Stomach (tissue), 9 donors: ENCODE data around the gene SLC7A14. TPM values are rescaled to one million over a fixed set of nuclear protein-coding genes. Genes with fewer than 3 reads are reported as not detected.

Source experiments
- DNase-seq, 2 donors: peaks; one replicate each; pipeline versions ENCODE4 v3.0.0 to v3.0.0-alpha.2; 2013 to 2019
- H3K27ac ChIP-seq, 5 donors: fragments of 200-600 bp in 4 of 5; sonication (generic) in 4 of 5; one replicate each; pipeline ENCODE4 v1.5.1; 2013 to 2019; ENCODE audit warnings: mild to moderate bottlenecking in 1 of 5, moderate library complexity in 1 of 5
- H3K27me3 ChIP-seq, 3 donors: fragments of 200-600 bp; sonication (generic); one replicate each; pipeline ENCODE4 v1.5.1; 2017 to 2019; ENCODE audit warnings: mixed run types in 1 of 3
- H3K36me3 ChIP-seq, 4 donors: fragments of 200-600 bp; sonication (generic); 1 replicate in 3 of 4; 2 replicates in 1 of 4; pipeline ENCODE4 v1.5.1; 2016 to 2019
- H3K4me1 ChIP-seq, 4 donors: fragments of 200-600 bp; sonication (generic); one replicate each; pipeline ENCODE4 v1.5.1; 2016 to 2019
- H3K4me3 ChIP-seq, 4 donors: fragments of 200-600 bp; sonication (generic) in 3 of 4; one replicate each; pipeline ENCODE4 v1.5.1; 2016 to 2019; ENCODE audit warnings: mild to moderate bottlenecking in 1 of 4
- H3K9me3 ChIP-seq, 4 donors: fragments of 200-600 bp; sonication (generic); one replicate each; pipeline ENCODE4 v1.5.1; 2016 to 2019
- CTCF ChIP-seq, 7 experiments: fragments of 450-650 bp in 4 of 7; fragments of 200-600 bp in 3 of 7; sonication (generic) in 3 of 7; IDR thresholded peaks; one replicate each; pipeline ENCODE4 v1.5.1; 2016 to 2019; ENCODE audit warnings: antibody characterized with exemption in 7 of 7, control low read depth in 2 of 7, mild to moderate bottlenecking in 1 of 7
- EP300 ChIP-seq: sonication (generic); formaldehyde crosslinking; IDR thresholded peaks from one replicate; pipeline ENCODE4 v1.6.1; 2017; ENCODE audit warnings: antibody characterized with exemption
- POLR2A ChIP-seq, 4 donors: fragments of 450-650 bp; IDR thresholded peaks; one replicate each; pipeline ENCODE4 v1.6.1; 2016; ENCODE audit warnings: antibody characterized with exemption in 4 of 4, control low read depth in 2 of 4, mild to moderate bottlenecking in 1 of 4, moderate library complexity in 1 of 4
- POLR2AphosphoS5 ChIP-seq, 3 donors: sonication (generic); formaldehyde crosslinking; IDR thresholded peaks; one replicate each; pipeline ENCODE4 v1.6.1; 2016; ENCODE audit warnings: antibody characterized with exemption in 3 of 3
- WGBS, 5 donors: extraction: QIAGEN DNeasy Blood & Tissue Kit in 3 of 5; methylation state at CpG; one replicate each; pipeline versions ENCODE4 v1.1.5 to v1.1.7; 2013 to 2018; 5-methylcytosine and 5-hydroxymethylcytosine counted together
- intact Hi-C: fragments of 100-400 bp; cut with DNase I; formaldehyde crosslinking; loops from one replicate; pipeline ENCODE4 v1.15.1; 2023; ENCODE audit warnings: low total_unique reads
- polyA plus RNA-seq, 3 donors: library from polyadenylated mRNA; stranded (reverse); fragments of 200-250 nt; gene quantifications; one replicate each; pipeline ENCODE4 v1.2.3, GENCODE V29; 2013
- total RNA-seq, 5 donors: library from RNA; depleted of rRNA; stranded (reverse); fragments of >200 nt; gene quantifications; one replicate each; pipeline versions ENCODE4 v1.1.0 to v1.2.3, GENCODE V29; 2014 to 2016
- donor health status: healthy with polysubstance abuse.
- donor health status: Bipolar disorder and iron deficiency.
- donor health status: healthy.

Gene SLC7A14
- total and polyA plus RNA-seq, 8 donors = 0.10 to 2.4 (median 0.43) TPM; not detected in 5

- no peak overlapping the region for H3K4me3 ChIP-seq
- no peaks in the 10 kb centered on the region for H3K9me3 ChIP-seq
- no peaks in the 10 kb centered on the region for H3K27me3 ChIP-seq
- intact Hi-C loops = no loop called here
- DNase-seq = peak in 1 of 2 donors; percentile 44
- H3K36me3 ChIP-seq = no peaks in the 10 kb centered on the region
- H3K27ac ChIP-seq = no peak overlapping the region
- 59 to 83% (median 79%) methylated on average over 6 of the region's 6 CpGs for WGBS, 5 donors
- TF ChIP-seq EP300 = no peak
- TF ChIP-seq CTCF (IDR thresholded peaks at IDR 0.05) = no peak
- no peaks in the 10 kb centered on the region for H3K4me1 ChIP-seq
Measured at GRCh38 chr3:170497207-170498095, 88.4 kb downstream of the SLC7A14 start.

GRCh38 chr3:170496868-170497140 is 89.1 kb downstream of the SLC7A14 start:
- 81 to 94% (median 90%) methylated on average over 5 to 6 of the region's 6 CpGs for WGBS, 5 donors
- Histone ChIP-seq H3K27ac (no peak overlapping the region), H3K4me1 (no peaks in the 10 kb centered on the region), H3K27me3 (no peaks in the 10 kb centered on the region), H3K4me3 (no peak overlapping the region), H3K9me3 (no peaks in the 10 kb centered on the region), H3K36me3 (no peaks in the 10 kb centered on the region)
- TF ChIP-seq EP300 = no peak
- no peak for TF ChIP-seq POLR2A (IDR thresholded peaks at IDR 0.05)
- DNase-seq = no peak
- intact Hi-C loops = no loop called here

- no peak for TF ChIP-seq POLR2AphosphoS5 (IDR thresholded peaks at IDR 0.05)
- no peak for TF ChIP-seq EP300
- no peak for TF ChIP-seq POLR2A (IDR thresholded peaks at IDR 0.05)
- no peak for TF ChIP-seq CTCF (IDR thresholded peaks at IDR 0.05)
Measured at GRCh38 chr3:170496026-170496867, 89.6 kb downstream of the SLC7A14 start.

GRCh38 chr3:170494766-170495165 is 91.1 kb downstream of the SLC7A14 start:
- H3K4me1 ChIP-seq = no peaks in the 10 kb centered on the region
- no peaks in the 10 kb centered on the region for H3K27me3 ChIP-seq
- intact Hi-C loops = no loop called here
- no peak for DNase-seq
- WGBS, 5 donors = 83 to 92% (median 90%) methylated on average over 4 of the region's 4 CpGs
- no peaks in the 10 kb centered on the region for H3K9me3 ChIP-seq
- TF ChIP-seq EP300 (no peak), POLR2A (IDR thresholded peaks at IDR 0.05) (no peak)
- H3K36me3 ChIP-seq = no peaks in the 10 kb centered on the region
- no peak overlapping the region for H3K27ac ChIP-seq
- H3K4me3 ChIP-seq = no peak overlapping the region

More at GRCh38 chr3:170496026-170496867, 89.6 kb downstream of the SLC7A14 start:
- Histone ChIP-seq H3K27ac (no peak overlapping the region), H3K36me3 (no peaks in the 10 kb centered on the region), H3K9me3 (no peaks in the 10 kb centered on the region), H3K4me3 (no peak overlapping the region), H3K4me1 (no peaks in the 10 kb centered on the region), H3K27me3 (no peaks in the 10 kb centered on the region)
- no peak for DNase-seq
- 90 to 95% (median 94%) methylated on average over 25 to 40 of the region's 40 CpGs for WGBS, 5 donors
- intact Hi-C loops = no loop called here

GRCh38 chr3:170493712-170494182 is 92.1 kb downstream of the SLC7A14 start:
- no peaks in the 10 kb centered on the region for H3K36me3 ChIP-seq
- TF ChIP-seq CTCF (IDR thresholded peaks at IDR 0.05) (no peak), POLR2A (IDR thresholded peaks at IDR 0.05) (no peak), EP300 (no peak), POLR2AphosphoS5 (IDR thresholded peaks at IDR 0.05) (no peak)
- no peaks in the 10 kb centered on the region for H3K9me3 ChIP-seq
- intact Hi-C loops = no loop called here
- H3K27me3 ChIP-seq = no peaks in the 10 kb centered on the region
- no peak overlapping the region for H3K4me3 ChIP-seq
- no peaks in the 10 kb centered on the region for H3K4me1 ChIP-seq
- 65 to 78% (median 69%) methylated on average over 2 of the region's 2 CpGs for WGBS, 5 donors
- DNase-seq = peak in 1 of 2 donors; percentile 26
- no peak overlapping the region for H3K27ac ChIP-seq
